Measurements from ENCODE around the gene NDRG2. TPM values are rescaled to one million over a fixed set of nuclear protein-coding genes. Genes with fewer than 3 reads are reported as not detected.
"Not testable (repeated sequence)": the region's sequence is repeated elsewhere in the genome, so short reads cannot be mapped to it uniquely, and the experiment has no call there.

Gene NDRG2
- total RNA-seq, 1 donor from 2014 or later: 1.9 TPM

DNA sequence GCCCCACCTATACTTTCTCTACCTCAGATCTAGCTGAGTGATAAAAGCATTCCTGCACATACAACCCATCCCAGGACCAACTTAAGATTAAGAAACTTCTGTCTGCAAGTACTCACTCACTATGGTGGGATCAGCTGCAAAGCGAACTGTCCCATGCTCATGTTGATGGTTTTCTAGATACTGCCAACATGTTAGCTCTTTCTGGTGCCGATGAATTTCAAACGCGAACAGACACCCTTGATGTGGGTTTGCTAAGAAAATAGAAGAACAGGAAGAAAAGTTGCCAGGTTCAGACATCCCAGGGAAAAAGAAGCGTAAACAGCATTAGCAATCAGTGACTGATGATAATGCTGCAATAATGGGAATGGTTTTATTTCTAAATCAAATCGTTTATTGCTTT, 27.3 kb downstream of the NDRG2 start:
- Mint-ChIP-seq H3K4me3 (no peak overlapping the region), H3K36me3 (ENCODE audit: low read depth) (peaks cover 40% of the 10 kb centered on the region), H3K27ac (no peak overlapping the region), H3K4me1 (peaks cover 5% of the 10 kb centered on the region), H3K27me3 (no peaks in the 10 kb centered on the region), H3K9me3 (no peaks in the 10 kb centered on the region)
- intact Hi-C loops (cut with micrococcal nuclease): no loop called here
- DNase-seq: no peak

DNA sequence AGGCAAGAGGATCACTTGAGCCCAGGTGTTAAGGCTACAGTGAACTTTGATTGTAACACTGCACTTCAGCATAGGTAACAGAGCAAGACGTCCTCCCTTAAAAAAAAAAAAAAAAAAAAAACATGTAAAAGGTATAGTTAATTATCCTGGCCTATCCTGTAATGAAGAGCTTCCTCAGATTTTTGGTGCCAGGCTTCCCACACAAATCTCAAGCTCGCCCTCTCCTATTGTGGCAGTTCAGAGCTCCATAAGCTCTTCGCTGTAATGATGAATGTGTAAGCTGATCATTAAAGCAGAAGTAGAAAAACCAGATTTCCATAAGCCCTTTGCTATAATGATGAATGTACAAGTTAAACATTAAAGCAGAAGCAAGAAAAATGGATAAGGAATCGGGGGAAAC, 27.7 kb downstream of the NDRG2 start:
- Mint-ChIP-seq H3K9me3 (no peaks in the 10 kb centered on the region), H3K27ac (no peak overlapping the region), H3K27me3 (no peaks in the 10 kb centered on the region), H3K4me3 (no peak overlapping the region), H3K36me3 (ENCODE audit: low read depth) (peaks cover 43% of the 10 kb centered on the region), H3K4me1 (peaks cover 6% of the 10 kb centered on the region)
- DNase-seq: no peak
- intact Hi-C loops (cut with micrococcal nuclease): no loop called here

DNA sequence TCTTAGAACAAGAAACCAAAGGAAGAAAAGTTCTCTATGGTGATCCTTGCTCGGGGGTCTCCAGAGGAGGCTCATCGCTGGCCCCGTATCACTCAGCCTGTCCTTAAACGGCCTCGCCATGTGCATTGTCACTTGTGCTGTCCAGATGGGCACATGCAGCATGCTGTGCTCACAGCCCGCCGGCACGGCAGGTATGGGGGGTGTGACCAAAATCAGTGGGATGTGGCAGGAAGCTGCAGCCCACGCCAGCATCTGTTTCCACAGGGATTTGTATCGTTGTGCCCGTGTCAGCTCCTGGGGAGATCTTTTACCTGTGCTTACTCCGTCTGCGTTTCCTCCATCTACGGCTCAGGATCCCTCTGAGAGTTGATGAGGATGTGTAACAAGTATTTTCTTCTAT, 28.3 kb downstream of the NDRG2 start:
- DNase-seq: no peak
- H3K36me3 Mint-ChIP-seq (ENCODE audit: low read depth): peaks cover 48% of the 10 kb centered on the region
- no peak overlapping the region for H3K4me3 Mint-ChIP-seq
- intact Hi-C loops (cut with micrococcal nuclease): no loop called here
- no peaks in the 10 kb centered on the region for H3K9me3 Mint-ChIP-seq
- no peaks in the 10 kb centered on the region for H3K27me3 Mint-ChIP-seq
- H3K4me1 Mint-ChIP-seq: peaks cover 12% of the 10 kb centered on the region
- no peak overlapping the region for H3K27ac Mint-ChIP-seq

DNA sequence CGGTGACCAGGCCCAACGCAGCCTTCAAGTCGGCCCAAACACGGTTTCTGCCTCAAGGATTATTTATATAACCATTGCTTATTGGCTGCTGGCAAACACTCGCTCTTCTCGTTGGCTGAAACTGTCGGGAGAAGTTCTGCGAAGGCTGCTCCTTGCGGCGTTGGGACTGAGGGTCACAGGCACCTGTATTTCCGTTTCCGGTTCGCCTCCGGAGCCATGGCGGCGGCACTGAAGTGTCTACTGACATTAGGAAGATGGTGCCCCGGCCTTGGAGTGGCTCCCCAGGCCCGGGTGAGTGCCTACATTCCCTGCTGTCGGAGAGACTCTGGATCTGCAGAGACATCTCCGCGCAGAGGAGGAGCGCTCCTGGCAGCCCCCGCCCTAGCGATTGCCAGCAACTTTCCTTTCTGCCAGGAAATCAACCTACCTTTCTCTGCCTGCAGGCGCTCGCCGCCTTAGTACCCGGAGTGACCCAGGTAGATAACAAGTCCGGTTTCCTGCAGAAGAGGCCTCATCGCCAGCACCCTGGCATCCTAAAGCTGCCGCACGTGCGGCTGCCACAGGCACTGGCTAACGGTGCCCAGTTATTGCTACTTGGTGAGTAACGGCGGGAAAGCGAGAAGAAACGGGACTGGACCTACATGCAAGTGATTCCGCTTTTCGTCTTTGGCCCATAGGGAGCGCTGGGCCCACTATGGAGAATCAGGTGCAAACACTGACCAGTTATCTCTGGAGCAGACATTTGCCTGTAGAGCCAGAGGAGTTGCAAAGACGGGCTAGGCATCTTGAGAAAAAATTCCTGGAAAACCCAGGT, 34.9 kb downstream of the NDRG2 start, which contains the start of gene METTL17:
METTL17 (plus strand) TSS at position 194 of the 814 bp plus-strand sequence; CDS start at position 217, 23 bp downstream.
- H3K4me1 Mint-ChIP-seq: peaks cover 23% of the 10 kb centered on the region

DNA sequence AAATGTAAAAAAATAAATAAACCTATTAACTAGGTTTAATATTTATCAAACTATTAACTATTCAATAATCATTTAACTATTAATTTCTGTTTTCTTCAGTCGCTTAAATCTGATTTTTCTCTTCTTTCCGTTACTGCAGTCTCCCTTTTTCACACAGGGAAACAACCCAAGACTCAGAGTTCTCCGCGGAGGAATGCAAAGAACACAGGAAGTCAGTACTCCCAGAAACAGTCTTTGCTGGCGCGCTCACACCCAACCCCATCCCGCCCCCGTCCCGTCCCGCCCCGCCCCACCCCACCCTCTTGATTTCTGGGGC, 35.4 kb downstream of the NDRG2 start:
- intact Hi-C loops (cut with micrococcal nuclease): loop anchor here (1.0 kb wide), 1 partner anchor 18 kb away; no protein-coding TSS in a partner anchor
- Mint-ChIP-seq H3K27me3 (no peaks in the 10 kb centered on the region), H3K36me3 (ENCODE audit: low read depth) (peaks cover 23% of the 10 kb centered on the region), H3K27ac (peak overlapping the region; percentile 87), H3K4me3 (peak overlapping the region; percentile 96), H3K9me3 (no peaks in the 10 kb centered on the region), H3K4me1 (peaks cover 23% of the 10 kb centered on the region)
- no peak for DNase-seq

More for the DNA sequence above, 34.9 kb downstream of the NDRG2 start, which contains the start of gene METTL17:
- H3K27ac Mint-ChIP-seq: peak within 1 kb of the TSS; percentile 87
- peak within 1 kb of the TSS; percentile 96 for H3K4me3 Mint-ChIP-seq
- intact Hi-C loops (cut with micrococcal nuclease): loop anchor here (1.0 kb wide), 2 partner anchors 19 to 113 kb away; no protein-coding TSS in a partner anchor
- H3K27me3 Mint-ChIP-seq: no peaks in the 10 kb centered on the region
- H3K36me3 Mint-ChIP-seq (ENCODE audit: low read depth): peaks cover 28% of the 10 kb centered on the region
- DNase-seq: peak; percentile 96
- no peaks in the 10 kb centered on the region for H3K9me3 Mint-ChIP-seq

DNA sequence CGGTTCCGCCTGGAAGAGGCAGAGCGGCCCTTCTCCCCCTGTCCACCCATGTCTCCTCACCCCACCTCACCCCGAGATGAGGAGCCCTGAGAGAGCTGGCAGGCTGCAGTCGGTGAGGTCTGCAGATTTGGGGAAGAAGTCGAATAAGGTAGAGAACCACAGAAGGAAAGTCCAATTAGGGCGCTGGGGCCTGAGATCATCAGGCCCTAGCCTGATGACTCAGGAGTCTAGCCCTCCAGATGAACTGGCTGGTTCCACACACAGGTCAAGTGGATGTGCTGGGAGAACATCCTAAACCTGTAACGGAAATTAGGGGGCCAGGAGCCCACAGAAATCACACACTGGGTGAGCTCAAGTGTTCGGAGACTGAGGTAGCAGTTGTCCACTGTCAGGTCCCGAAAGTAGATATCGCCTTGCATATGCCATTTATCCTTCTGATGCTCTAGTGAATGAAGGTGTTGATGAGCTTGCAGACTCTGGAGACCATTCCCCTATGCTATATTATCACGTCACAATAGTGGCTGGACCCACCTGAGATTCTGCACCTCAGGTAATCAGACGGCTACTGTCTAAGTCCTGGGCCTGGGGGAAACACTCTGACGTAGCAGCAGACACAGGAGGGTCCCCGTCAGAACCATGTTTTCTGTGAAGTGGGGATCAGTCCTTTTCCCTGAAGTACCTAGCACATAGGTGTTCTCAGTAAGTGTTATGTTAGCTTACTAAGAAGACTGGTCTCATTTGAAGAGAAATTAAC, 36.0 kb downstream of the NDRG2 start:
- Mint-ChIP-seq H3K36me3 (ENCODE audit: low read depth) (peaks cover 19% of the 10 kb centered on the region), H3K27ac (peak overlapping the region; percentile 45), H3K4me1 (peaks cover 23% of the 10 kb centered on the region), H3K4me3 (peak overlapping the region; percentile 58), H3K9me3 (no peaks in the 10 kb centered on the region), H3K27me3 (peaks cover 4% of the 10 kb centered on the region)
- intact Hi-C loops (cut with micrococcal nuclease): loop anchor here (1.0 kb wide), 1 partner anchor 18 kb away; no protein-coding TSS in a partner anchor
- no peak for DNase-seq

- peaks cover 15% of the 10 kb centered on the region for H3K4me1 Mint-ChIP-seq
- intact Hi-C loops (cut with micrococcal nuclease): no loop called here
- peaks cover 5% of the 10 kb centered on the region for H3K36me3 Mint-ChIP-seq (ENCODE audit: low read depth)
- no peak overlapping the region for H3K4me3 Mint-ChIP-seq
- H3K27me3 Mint-ChIP-seq: peaks cover 10% of the 10 kb centered on the region
- H3K9me3 Mint-ChIP-seq: no peaks in the 10 kb centered on the region
- H3K27ac Mint-ChIP-seq: no peak overlapping the region
- DNase-seq: no peak
Observed at GRCh38 chr14:20986811-20987210, 38.0 kb downstream of the NDRG2 start.

DNA sequence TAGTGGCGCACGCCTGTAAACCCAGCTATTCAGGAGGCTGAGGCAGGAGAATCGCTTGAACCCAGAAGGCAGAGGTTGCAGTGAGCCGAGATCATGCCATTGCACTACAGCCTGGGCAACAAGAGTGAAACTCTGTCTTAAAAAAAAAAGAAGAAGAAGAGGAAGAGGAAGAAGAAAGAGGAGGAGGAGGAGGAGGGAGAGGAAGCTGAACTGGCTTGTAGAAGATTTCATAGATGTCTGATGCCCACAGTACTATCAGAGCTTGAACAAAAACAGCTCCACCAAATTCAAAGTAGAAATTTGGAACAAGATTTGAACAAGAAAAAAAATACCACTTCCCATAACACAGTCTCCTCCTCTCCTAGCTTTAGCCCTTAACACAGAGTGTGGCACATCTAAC, 39.2 kb downstream of the NDRG2 start:
- DNase-seq; intact Hi-C loops (cut with micrococcal nuclease); H3K9me3 Mint-ChIP-seq; H3K4me1 Mint-ChIP-seq; H3K36me3 Mint-ChIP-seq (ENCODE audit: low read depth); H3K27ac Mint-ChIP-seq; H3K4me3 Mint-ChIP-seq: not testable (repeated sequence)
- peaks cover 13% of the 10 kb centered on the region for H3K27me3 Mint-ChIP-seq

GRCh38 chr14:20982646-20983369, 42.1 kb downstream of the NDRG2 start:
- no peaks in the 10 kb centered on the region for H3K9me3 Mint-ChIP-seq
- H3K36me3 Mint-ChIP-seq (ENCODE audit: low read depth): no peaks in the 10 kb centered on the region
- no peak for DNase-seq
- no peaks in the 10 kb centered on the region for H3K4me1 Mint-ChIP-seq
- intact Hi-C loops (cut with micrococcal nuclease): no loop called here
- H3K27me3 Mint-ChIP-seq: peaks cover 22% of the 10 kb centered on the region
- no peak overlapping the region for H3K27ac Mint-ChIP-seq
- no peak overlapping the region for H3K4me3 Mint-ChIP-seq

- Mint-ChIP-seq H3K9me3 (no peaks in the 10 kb centered on the region), H3K36me3 (ENCODE audit: low read depth) (no peaks in the 10 kb centered on the region), H3K4me1 (no peaks in the 10 kb centered on the region), H3K4me3 (no peak overlapping the region), H3K27ac (no peak overlapping the region), H3K27me3 (peaks cover 22% of the 10 kb centered on the region)
- DNase-seq: no peak
- intact Hi-C loops (cut with micrococcal nuclease): no loop called here
Observed at GRCh38 chr14:20980906-20981305, 44.0 kb downstream of the NDRG2 start.

GRCh38 chr14:20978687-20979086, 46.2 kb downstream of the NDRG2 start:
- DNase-seq: no peak
- H3K9me3 Mint-ChIP-seq: no peaks in the 10 kb centered on the region
- intact Hi-C loops (cut with micrococcal nuclease): no loop called here
- no peak overlapping the region for H3K27ac Mint-ChIP-seq
- H3K4me3 Mint-ChIP-seq: no peak overlapping the region
- no peaks in the 10 kb centered on the region for H3K4me1 Mint-ChIP-seq
- peaks cover 23% of the 10 kb centered on the region for H3K27me3 Mint-ChIP-seq
- H3K36me3 Mint-ChIP-seq (ENCODE audit: low read depth): no peaks in the 10 kb centered on the region

DNA sequence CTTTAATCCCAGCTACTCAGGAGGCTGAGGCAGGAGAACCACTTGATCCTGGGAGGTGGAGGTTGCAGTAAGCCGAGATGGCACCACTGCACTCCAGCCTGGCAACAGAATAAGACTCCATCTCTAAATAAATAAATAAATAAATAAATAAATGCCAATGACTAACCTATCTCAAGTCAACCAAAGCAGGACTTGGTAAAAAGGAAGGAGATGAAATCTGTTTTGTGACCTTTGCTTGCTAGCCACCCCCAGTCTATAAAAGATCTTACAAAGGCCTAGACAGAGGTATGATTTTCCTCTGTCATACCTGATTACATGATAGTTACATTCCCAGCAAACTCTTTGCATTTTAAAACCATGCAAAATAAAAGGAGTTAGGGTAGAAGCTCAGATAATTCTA, 48.6 kb downstream of the NDRG2 start:
- Mint-ChIP-seq H3K4me3 (no peak overlapping the region), H3K36me3 (ENCODE audit: low read depth) (no peaks in the 10 kb centered on the region), H3K27ac (no peak overlapping the region), H3K4me1 (peaks cover 4% of the 10 kb centered on the region), H3K9me3 (no peaks in the 10 kb centered on the region), H3K27me3 (peaks cover 37% of the 10 kb centered on the region)
- intact Hi-C loops (cut with micrococcal nuclease): no loop called here
- no peak for DNase-seq

DNA sequence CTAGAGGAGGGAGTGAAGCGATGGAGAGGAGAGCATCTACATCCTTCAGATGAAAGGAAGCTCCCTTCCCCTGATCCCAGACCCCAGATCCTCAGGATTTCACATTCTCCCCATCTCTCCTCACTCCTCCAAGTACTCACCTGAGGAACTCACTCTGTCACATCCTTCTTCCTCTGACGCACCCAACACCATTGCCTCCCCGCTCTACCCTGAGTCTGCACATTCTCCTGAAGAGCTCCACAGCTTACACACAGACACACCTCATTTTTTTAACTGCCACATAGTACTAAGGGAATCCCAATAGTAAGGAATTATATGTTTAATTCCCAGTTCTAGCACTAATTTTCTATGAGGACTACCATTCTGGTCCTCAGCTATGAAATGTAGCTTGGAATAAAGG, 51.4 kb downstream of the NDRG2 start:
- H3K9me3 Mint-ChIP-seq: no peaks in the 10 kb centered on the region
- peaks cover 13% of the 10 kb centered on the region for H3K4me1 Mint-ChIP-seq
- intact Hi-C loops (cut with micrococcal nuclease): loop anchor here (5.0 kb wide), 3 partner anchors 101 to 341 kb away; partner anchors contain the start of gene RNASE4
- no peak overlapping the region for H3K27ac Mint-ChIP-seq
- H3K4me3 Mint-ChIP-seq: no peak overlapping the region
- H3K36me3 Mint-ChIP-seq (ENCODE audit: low read depth): no peaks in the 10 kb centered on the region
- DNase-seq: no peak
- H3K27me3 Mint-ChIP-seq: peaks cover 34% of the 10 kb centered on the region

DNA sequence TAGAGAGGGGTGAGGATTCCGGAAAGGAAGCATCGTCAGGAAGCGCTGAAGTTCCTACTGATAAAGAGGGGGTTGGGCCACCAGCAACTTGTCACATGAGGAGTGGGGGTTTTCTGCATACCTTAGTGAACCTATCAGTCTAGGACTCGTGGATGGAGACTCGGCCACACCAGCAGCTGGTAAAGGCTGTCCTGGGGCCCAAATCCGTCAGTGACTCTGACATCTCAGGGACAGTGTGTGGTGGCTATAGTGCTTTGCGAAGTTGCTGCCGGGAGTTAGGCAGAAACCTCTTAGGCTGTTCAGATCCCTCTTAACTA, 53.2 kb downstream of the NDRG2 start:
- no peak for DNase-seq
- intact Hi-C loops (cut with micrococcal nuclease): loop anchor here (1.0 to 5.0 kb wide), 6 partner anchors 18 to 339 kb away; partner anchors contain the start of genes METTL17 and RNASE4
- peaks cover 50% of the 10 kb centered on the region for H3K27me3 Mint-ChIP-seq
- H3K9me3 Mint-ChIP-seq: no peaks in the 10 kb centered on the region
- no peaks in the 10 kb centered on the region for H3K36me3 Mint-ChIP-seq (ENCODE audit: low read depth)
- peaks cover 13% of the 10 kb centered on the region for H3K4me1 Mint-ChIP-seq
- peak overlapping the region; percentile 92 for H3K4me3 Mint-ChIP-seq
- no peak overlapping the region for H3K27ac Mint-ChIP-seq

All from activated CD4-positive, alpha-beta T cell treated with anti-CD3 and anti-CD28 coated beads, Interleukin-2, amount 10 ng/mL, durations not matched to agents 24 days and 14 days (primary cell).